Measurements from ENCODE around the gene LLGL1. TPM values are rescaled to one million over a fixed set of nuclear protein-coding genes. Genes with fewer than 3 reads are reported as not detected.
"Not testable (repeated sequence)": the region's sequence is repeated elsewhere in the genome, so short reads cannot be mapped to it uniquely, and the experiment has no call there.

Gene LLGL1
- total RNA-seq, 1 donor from 2014 or later = 61.2 TPM

GRCh38 chr17:18203308-18203707 is 22.1 kb upstream of the LLGL1 start:
- H3K4me3 Mint-ChIP-seq = no peak overlapping the region
- no peak for TF ChIP-seq CTCF (conservative IDR thresholded peaks at IDR 0.05)
- DNase-seq (ENCODE audit: extremely low spot score, unreplicated experiment) = no peak
- peaks cover 4% of the 10 kb centered on the region for H3K4me1 Mint-ChIP-seq (ENCODE audit: unreplicated experiment)
- no peaks in the 10 kb centered on the region for H3K27me3 Mint-ChIP-seq
- H3K9me3 Mint-ChIP-seq = no peaks in the 10 kb centered on the region
- H3K36me3 Mint-ChIP-seq = peaks cover 6% of the 10 kb centered on the region
- peak overlapping the region; percentile 26 for H3K27ac Mint-ChIP-seq

- H3K27me3 Mint-ChIP-seq = no peaks in the 10 kb centered on the region
- peaks cover under 1% of the 10 kb centered on the region for H3K4me1 Mint-ChIP-seq (ENCODE audit: unreplicated experiment)
- H3K36me3 Mint-ChIP-seq = peaks cover 11% of the 10 kb centered on the region
- DNase-seq (ENCODE audit: extremely low spot score, unreplicated experiment) = no peak
- no peak for TF ChIP-seq CTCF (conservative IDR thresholded peaks at IDR 0.05)
- no peaks in the 10 kb centered on the region for H3K9me3 Mint-ChIP-seq
- no peak overlapping the region for H3K27ac Mint-ChIP-seq
- H3K4me3 Mint-ChIP-seq = no peak overlapping the region
These were observed 19.6 kb upstream of the LLGL1 start for GRCh38 chr17:18205861-18206260.

GRCh38 chr17:18206962-18207361 is 18.5 kb upstream of the LLGL1 start:
- H3K27ac Mint-ChIP-seq = no peak overlapping the region
- peaks cover 11% of the 10 kb centered on the region for H3K36me3 Mint-ChIP-seq
- no peaks in the 10 kb centered on the region for H3K27me3 Mint-ChIP-seq
- H3K9me3 Mint-ChIP-seq = no peaks in the 10 kb centered on the region
- no peak for DNase-seq (ENCODE audit: extremely low spot score, unreplicated experiment)
- no peak for TF ChIP-seq CTCF (conservative IDR thresholded peaks at IDR 0.05)
- no peak overlapping the region for H3K4me3 Mint-ChIP-seq
- H3K4me1 Mint-ChIP-seq (ENCODE audit: unreplicated experiment) = no peaks in the 10 kb centered on the region

GRCh38 chr17:18208092-18208491 is 17.3 kb upstream of the LLGL1 start:
- Mint-ChIP-seq H3K27me3 (no peaks in the 10 kb centered on the region), H3K4me1 (ENCODE audit: unreplicated experiment) (no peaks in the 10 kb centered on the region), H3K36me3 (peaks cover 11% of the 10 kb centered on the region), H3K4me3 (no peak overlapping the region), H3K27ac (no peak overlapping the region), H3K9me3 (no peaks in the 10 kb centered on the region)
- no peak for TF ChIP-seq CTCF (conservative IDR thresholded peaks at IDR 0.05)
- no peak for DNase-seq (ENCODE audit: extremely low spot score, unreplicated experiment)

GRCh38 chr17:18213666-18214270 is 11.7 kb upstream of the LLGL1 start:
- no peaks in the 10 kb centered on the region for H3K27me3 Mint-ChIP-seq
- TF ChIP-seq CTCF (conservative IDR thresholded peaks at IDR 0.05) = no peak
- no peaks in the 10 kb centered on the region for H3K9me3 Mint-ChIP-seq

GRCh38 chr17:18216906-18217305 is 8.5 kb upstream of the LLGL1 start:
- DNase-seq (ENCODE audit: extremely low spot score, unreplicated experiment); H3K27ac Mint-ChIP-seq; H3K36me3 Mint-ChIP-seq; H3K9me3 Mint-ChIP-seq; H3K4me1 Mint-ChIP-seq (ENCODE audit: unreplicated experiment); H3K4me3 Mint-ChIP-seq; H3K27me3 Mint-ChIP-seq: not testable (repeated sequence)

More at GRCh38 chr17:18213666-18214270, 11.7 kb upstream of the LLGL1 start:
- Mint-ChIP-seq H3K4me3 (no peak overlapping the region), H3K36me3 (peaks cover 6% of the 10 kb centered on the region), H3K4me1 (ENCODE audit: unreplicated experiment) (peaks cover 7% of the 10 kb centered on the region), H3K27ac (peak overlapping the region; percentile 31)
- no peak for DNase-seq (ENCODE audit: extremely low spot score, unreplicated experiment)

All from type B pancreatic cell (in vitro differentiated cells).